Body of pancreas (tissue), 4 donors: ENCODE measurements around the gene GFOD1. TPM values are rescaled to one million over a fixed set of nuclear protein-coding genes. Genes with fewer than 3 reads are reported as not detected.

Experiments used
- ATAC-seq: fragments of 150-250 bp; one replicate; pipeline ENCODE4 v1.9.1; 2016
- DNase-seq, 4 donors: peaks; one replicate each; pipeline ENCODE4 v3.0.0-alpha.2; 2019
- H3K27ac ChIP-seq, 4 donors: fragments of 200-600 bp; sonication (generic); 1 replicate in 3 of 4; 2 replicates in 1 of 4; pipeline versions ENCODE4 v1.5.1 to v1.6.1; 2016 to 2019; ENCODE audit warnings: mild to moderate bottlenecking in 1 of 4, mixed read lengths in 1 of 4, moderate library complexity in 1 of 4
- H3K27me3 ChIP-seq, 2 donors: fragments of 200-600 bp; sonication (generic); one replicate each; pipeline ENCODE4 v1.6.0; 2016; ENCODE audit warnings: mild to moderate bottlenecking in 1 of 2
- H3K36me3 ChIP-seq, 2 donors: fragments of 200-600 bp; sonication (generic); replicated peaks in 1 of 2; 2 replicates each; pipeline ENCODE4 v1.5.1; 2016; ENCODE audit warnings: low read depth in 2 of 2; ENCODE audit not compliant: insufficient read depth in 1 of 2
- H3K4me1 ChIP-seq: fragments of 200-600 bp; sonication (generic); one replicate; pipeline ENCODE4 v1.6.0; 2016
- H3K4me3 ChIP-seq, 2 donors: fragments of 200-600 bp; sonication (generic); 1 replicate in 1 of 2; 2 replicates in 1 of 2; pipeline ENCODE4 v1.5.1; 2016 to 2019
- H3K9me3 ChIP-seq, 3 donors: fragments of 200-600 bp; sonication (generic); 1 replicate in 2 of 3; 2 replicates in 1 of 3; pipeline ENCODE4 v1.5.1; 2016
- CTCF ChIP-seq, 7 experiments: fragments of 450-650 bp in 4 of 7; fragments of 200-600 bp in 3 of 7; sonication (generic) in 3 of 7; IDR thresholded peaks; one replicate each; pipeline ENCODE4 v1.5.1; 2016 to 2019; ENCODE audit warnings: antibody characterized with exemption in 7 of 7
- POLR2A ChIP-seq, 3 donors: fragments of 450-650 bp; IDR thresholded peaks; one replicate each; pipeline ENCODE4 v1.6.1; 2016; ENCODE audit warnings: antibody characterized with exemption in 3 of 3, mild to moderate bottlenecking in 2 of 3
- WGBS, 2 donors: methylation state at CpG; one replicate each; pipeline ENCODE4 v1.1.5; 2017; 5-methylcytosine and 5-hydroxymethylcytosine counted together
- intact Hi-C: fragments of 100-400 bp; cut with DNase I; formaldehyde crosslinking; loops from one replicate; pipeline ENCODE4 v1.15.1; 2023
- total RNA-seq, 2 donors: library from RNA; depleted of rRNA; stranded (reverse); fragments of >200 nt; gene quantifications; one replicate each; pipeline ENCODE4 v1.1.0, GENCODE V29; 2016

Gene GFOD1
- total RNA-seq, 2 donors from 2014 or later, result 4.3 to 5.2 TPM

GRCh38 chr6:13359287-13359686 is 128.1 kb downstream of the GFOD1 start:
- Histone ChIP-seq H3K4me3 (no peak overlapping the region), H3K9me3 (no peaks in the 10 kb centered on the region), H3K4me1 (no peaks in the 10 kb centered on the region), H3K36me3 (no peaks in the 10 kb centered on the region), H3K27me3 (no peaks in the 10 kb centered on the region), H3K27ac (no peak overlapping the region)
- ATAC-seq (no peak), DNase-seq (no peak)
- intact Hi-C loops, result no loop called here
- 80 to 90% methylated on average over 6 of the region's 6 CpGs for WGBS, 2 donors
- no peak for TF ChIP-seq POLR2A (IDR thresholded peaks at IDR 0.05)

- TF ChIP-seq POLR2A (IDR thresholded peaks at IDR 0.05) (no peak), CTCF (IDR thresholded peaks at IDR 0.05) (no peak)
- WGBS, 2 donors, result 76 to 77% methylated on average over 2 of the region's 2 CpGs
- DNase-seq (no peak), ATAC-seq (no peak)
- Histone ChIP-seq H3K27ac (no peak overlapping the region), H3K4me3 (no peak overlapping the region), H3K4me1 (no peaks in the 10 kb centered on the region), H3K36me3 (no peaks in the 10 kb centered on the region), H3K27me3 (no peaks in the 10 kb centered on the region), H3K9me3 (no peaks in the 10 kb centered on the region)
- intact Hi-C loops, result no loop called here
Observed at GRCh38 chr6:13358511-13358910, 128.9 kb downstream of the GFOD1 start.

- Histone ChIP-seq H3K27me3 (no peaks in the 10 kb centered on the region), H3K4me1 (no peaks in the 10 kb centered on the region), H3K9me3 (no peaks in the 10 kb centered on the region), H3K27ac (no peak overlapping the region), H3K4me3 (no peak overlapping the region), H3K36me3 (no peaks in the 10 kb centered on the region)
- no peak for TF ChIP-seq POLR2A (IDR thresholded peaks at IDR 0.05)
- no peak for TF ChIP-seq CTCF (IDR thresholded peaks at IDR 0.05)
- intact Hi-C loops, result no loop called here
- no peak for ATAC-seq
- 82 to 88% methylated on average over 14 of the region's 14 CpGs for WGBS, 2 donors
- DNase-seq, result no peak
Observed at GRCh38 chr6:13357551-13358075, 129.8 kb downstream of the GFOD1 start.

- H3K4me3 ChIP-seq, result no peak overlapping the region
- no peaks in the 10 kb centered on the region for H3K9me3 ChIP-seq
- TF ChIP-seq CTCF (IDR thresholded peaks at IDR 0.05), result no peak
- TF ChIP-seq POLR2A (IDR thresholded peaks at IDR 0.05), result no peak
- ATAC-seq (no peak), DNase-seq (no peak)
- WGBS, 2 donors, result 73 to 79% methylated on average over 6 of the region's 6 CpGs
- no peak overlapping the region for H3K27ac ChIP-seq
- H3K27me3 ChIP-seq, result no peaks in the 10 kb centered on the region
- intact Hi-C loops, result no loop called here
- H3K4me1 ChIP-seq, result no peaks in the 10 kb centered on the region
- no peaks in the 10 kb centered on the region for H3K36me3 ChIP-seq
Observed at GRCh38 chr6:13355999-13356785, 131.2 kb downstream of the GFOD1 start.

- H3K36me3 ChIP-seq, result no peaks in the 10 kb centered on the region
- no peaks in the 10 kb centered on the region for H3K27me3 ChIP-seq
- no peaks in the 10 kb centered on the region for H3K9me3 ChIP-seq
- DNase-seq (no peak), ATAC-seq (peak; percentile 47)
- WGBS, 2 donors, result 72% methylated on average over 7 of the region's 7 CpGs
- intact Hi-C loops, result no loop called here
- no peaks in the 10 kb centered on the region for H3K4me1 ChIP-seq
- TF ChIP-seq POLR2A (IDR thresholded peaks at IDR 0.05), result no peak
- no peak for TF ChIP-seq CTCF (IDR thresholded peaks at IDR 0.05)
- H3K27ac ChIP-seq, result peak overlapping the region in 1 of 4 donors; percentile 3
- H3K4me3 ChIP-seq, result no peak overlapping the region
Observed at GRCh38 chr6:13355043-13355945, 132.1 kb downstream of the GFOD1 start.
